Bronchial epithelial cell (primary cell): ENCODE results near the gene CTDSPL. TPM values are rescaled to one million over a fixed set of nuclear protein-coding genes. Genes with fewer than 3 reads are reported as not detected.

Experiments used
- DNase-seq: peaks from one replicate; pipeline ENCODE4 v3.0.0-alpha.2; 2010; ENCODE audit warnings: low read depth
- FAIRE-seq: peaks from 2 replicates; lab custom pipeline; 2011; peaks lifted over from hg19 to GRCh38; lab: Jason Lieb, UNC
- H3K27me3 ChIP-seq: 2 replicates; pipeline ENCODE4 v1.5.1; 2011; ENCODE audit warnings: low read length; ENCODE audit not compliant: control insufficient read depth, insufficient read depth
- H3K36me3 ChIP-seq: 2 replicates; pipeline ENCODE4 v1.5.1; 2011; ENCODE audit warnings: low read length; ENCODE audit not compliant: control insufficient read depth, insufficient read depth
- H3K4me3 ChIP-seq: 2 replicates; pipeline ENCODE4 v1.5.1; 2011; ENCODE audit warnings: mild to moderate bottlenecking, low read depth, low read length, control low read depth
- total RNA-seq: library from RNA; depleted of rRNA; stranded (reverse); fragments of >200 nt; gene quantifications from 2 replicates; pipeline ENCODE4 v1.2.1, GENCODE V29; 2014
- TF ChIP-seq, protein P1 (sequence below): IDR thresholded peaks from 2 replicates; pipeline ENCODE4 v1.5.1; 2011; ENCODE audit warnings: mild to moderate bottlenecking, moderate library complexity, low read length, control low read depth, inconsistent platforms; ENCODE audit not compliant: insufficient read depth, severe bottlenecking

CTDSPL gene
- total RNA-seq, 1 donor from 2014 or later, result 80.6 TPM

GRCh38 chr3:37853691-37854413, 7.8 kb upstream of the CTDSPL start:
- DNase-seq (peak; percentile 98), FAIRE-seq (peak; percentile 97)
- H3K27me3 ChIP-seq, result no peaks in the 10 kb centered on the region
- TF ChIP-seq, protein P1, sequence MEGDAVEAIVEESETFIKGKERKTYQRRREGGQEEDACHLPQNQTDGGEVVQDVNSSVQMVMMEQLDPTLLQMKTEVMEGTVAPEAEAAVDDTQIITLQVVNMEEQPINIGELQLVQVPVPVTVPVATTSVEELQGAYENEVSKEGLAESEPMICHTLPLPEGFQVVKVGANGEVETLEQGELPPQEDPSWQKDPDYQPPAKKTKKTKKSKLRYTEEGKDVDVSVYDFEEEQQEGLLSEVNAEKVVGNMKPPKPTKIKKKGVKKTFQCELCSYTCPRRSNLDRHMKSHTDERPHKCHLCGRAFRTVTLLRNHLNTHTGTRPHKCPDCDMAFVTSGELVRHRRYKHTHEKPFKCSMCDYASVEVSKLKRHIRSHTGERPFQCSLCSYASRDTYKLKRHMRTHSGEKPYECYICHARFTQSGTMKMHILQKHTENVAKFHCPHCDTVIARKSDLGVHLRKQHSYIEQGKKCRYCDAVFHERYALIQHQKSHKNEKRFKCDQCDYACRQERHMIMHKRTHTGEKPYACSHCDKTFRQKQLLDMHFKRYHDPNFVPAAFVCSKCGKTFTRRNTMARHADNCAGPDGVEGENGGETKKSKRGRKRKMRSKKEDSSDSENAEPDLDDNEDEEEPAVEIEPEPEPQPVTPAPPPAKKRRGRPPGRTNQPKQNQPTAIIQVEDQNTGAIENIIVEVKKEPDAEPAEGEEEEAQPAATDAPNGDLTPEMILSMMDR, result no peak
- H3K36me3 ChIP-seq, result peaks cover 2% of the 10 kb centered on the region
- no peak overlapping the region for H3K4me3 ChIP-seq

- FAIRE-seq (peak; percentile 62), DNase-seq (peak; percentile 52)
- TF ChIP-seq, protein P1, result peak; percentile 94
- Histone ChIP-seq H3K36me3 (no peaks in the 10 kb centered on the region), H3K27me3 (no peaks in the 10 kb centered on the region), H3K4me3 (no peak overlapping the region)
Measured at GRCh38 chr3:37855363-37855970, 6.2 kb upstream of the CTDSPL start.

GRCh38 chr3:37856381-37856780, 5.3 kb upstream of the CTDSPL start:
- no peak for FAIRE-seq
- H3K4me3 ChIP-seq, result no peak overlapping the region
- no peaks in the 10 kb centered on the region for H3K27me3 ChIP-seq
- no peaks in the 10 kb centered on the region for H3K36me3 ChIP-seq
- peak; percentile 42 for DNase-seq
- TF ChIP-seq, protein P1, result no peak

- Histone ChIP-seq H3K4me3 (no peak overlapping the region), H3K27me3 (no peaks in the 10 kb centered on the region), H3K36me3 (no peaks in the 10 kb centered on the region)
- DNase-seq (no peak), FAIRE-seq (no peak)
- TF ChIP-seq, protein P1, result no peak
Measured at GRCh38 chr3:37858742-37859141, 2.9 kb upstream of the CTDSPL start.

GRCh38 chr3:37859354-37859753, 2.3 kb upstream of the CTDSPL start:
- DNase-seq (no peak), FAIRE-seq (no peak)
- Histone ChIP-seq H3K27me3 (no peaks in the 10 kb centered on the region), H3K36me3 (no peaks in the 10 kb centered on the region), H3K4me3 (no peak overlapping the region)
- TF ChIP-seq, protein P1, result no peak

DNA sequence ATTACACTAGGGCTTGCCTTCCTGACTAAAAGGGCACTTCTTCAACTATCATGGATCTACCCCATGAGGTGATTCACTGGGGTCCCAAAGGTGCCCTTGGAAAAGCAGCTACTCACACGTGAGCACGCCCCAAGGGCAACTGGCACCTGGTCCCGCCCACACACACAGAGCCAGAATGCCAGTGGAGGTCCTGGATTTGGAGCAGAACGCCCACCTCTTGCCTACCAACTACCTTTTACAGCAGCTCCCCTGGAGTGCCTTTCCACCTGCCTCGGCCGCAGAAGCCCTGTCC, 1.8 kb upstream of the CTDSPL start:
- Histone ChIP-seq H3K36me3 (no peaks in the 10 kb centered on the region), H3K27me3 (no peaks in the 10 kb centered on the region), H3K4me3 (no peak overlapping the region)
- DNase-seq, result no peak
- no peak for FAIRE-seq
- TF ChIP-seq, protein P1, result no peak
